NCI-H2196 (cell line): ENCODE results near the gene RYR1.
"Not testable (repeated sequence)": the region's sequence is repeated elsewhere in the genome, so short reads cannot be mapped to it uniquely, and the experiment has no call there.

Source experiments
- DNase-seq: peaks from one replicate; lab custom pipeline; 2025; ENCODE audit not compliant: unreplicated experiment; lab: John Stamatoyannopoulos, UW

Gene RYR1

DNA sequence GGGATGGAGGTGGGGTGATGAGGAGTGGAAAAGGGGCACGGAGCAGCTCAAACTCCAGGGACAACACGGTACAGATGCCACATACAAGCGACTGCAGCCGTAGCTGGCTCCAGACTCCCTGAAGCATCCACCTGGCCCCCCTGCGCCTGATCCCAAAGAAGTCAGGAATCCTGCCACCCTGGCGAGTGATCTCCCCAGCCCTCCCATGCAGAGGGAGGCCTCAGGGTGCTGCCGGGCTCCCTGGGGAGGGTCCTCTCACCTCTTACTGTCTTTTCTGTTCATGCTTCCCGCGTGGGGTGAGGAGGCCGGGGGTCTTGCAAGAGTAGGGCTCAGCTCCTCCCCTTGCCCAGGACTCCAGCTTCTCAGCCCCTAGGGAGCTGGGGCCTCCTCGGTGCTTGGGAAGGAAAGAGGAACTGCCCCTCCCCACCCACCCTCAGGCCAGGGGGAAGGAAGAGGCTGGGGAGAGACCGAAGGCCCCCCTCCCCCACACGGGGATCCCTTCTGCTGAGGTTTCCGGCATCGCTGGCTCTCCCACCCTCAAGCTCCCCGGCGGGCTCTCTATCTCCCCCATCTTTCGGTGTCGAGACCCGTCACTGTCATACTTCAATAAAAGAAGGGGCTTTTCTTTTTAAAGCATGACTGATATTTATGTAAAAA is 7.6 kb upstream of the RYR1 start, which contains the start of gene RASGRP4:
TSS of gene RASGRP4 (minus strand) at position 410 of the 657 bp plus-strand sequence. CDS start at position 282, 128 bp downstream.
- no peak for DNase-seq

DNA sequence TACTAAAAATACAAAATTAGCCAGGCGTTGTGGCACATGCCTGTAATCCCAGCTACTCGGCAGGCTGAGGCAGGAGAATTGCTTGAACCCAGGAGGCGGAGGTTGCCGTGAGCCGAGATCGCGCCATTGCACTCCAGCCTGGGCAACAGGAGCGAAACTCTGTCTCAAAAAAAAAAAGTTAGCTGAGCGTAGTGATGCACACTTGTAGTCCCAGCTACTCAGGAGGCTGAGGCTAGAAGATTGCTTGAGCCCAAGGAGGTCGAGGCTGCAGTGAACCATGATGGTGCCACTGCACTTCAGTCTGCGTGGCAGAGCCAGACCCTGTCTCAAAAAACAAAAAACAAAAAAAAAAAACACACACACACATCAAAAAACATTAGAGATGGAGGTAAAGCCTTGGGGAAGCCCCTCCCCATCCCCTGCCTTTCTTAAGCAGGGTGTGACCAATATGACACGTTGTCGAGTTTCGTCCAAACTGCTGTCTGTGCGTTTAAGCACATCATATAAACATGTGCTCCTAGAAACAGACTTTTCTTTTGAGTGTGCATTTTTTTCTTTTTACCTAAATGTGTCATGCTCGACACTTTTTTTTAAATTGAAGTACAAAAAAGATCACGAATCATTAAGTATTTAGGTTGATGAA is 6.3 kb upstream of the RYR1 start:
- not testable (repeated sequence) for DNase-seq

DNA sequence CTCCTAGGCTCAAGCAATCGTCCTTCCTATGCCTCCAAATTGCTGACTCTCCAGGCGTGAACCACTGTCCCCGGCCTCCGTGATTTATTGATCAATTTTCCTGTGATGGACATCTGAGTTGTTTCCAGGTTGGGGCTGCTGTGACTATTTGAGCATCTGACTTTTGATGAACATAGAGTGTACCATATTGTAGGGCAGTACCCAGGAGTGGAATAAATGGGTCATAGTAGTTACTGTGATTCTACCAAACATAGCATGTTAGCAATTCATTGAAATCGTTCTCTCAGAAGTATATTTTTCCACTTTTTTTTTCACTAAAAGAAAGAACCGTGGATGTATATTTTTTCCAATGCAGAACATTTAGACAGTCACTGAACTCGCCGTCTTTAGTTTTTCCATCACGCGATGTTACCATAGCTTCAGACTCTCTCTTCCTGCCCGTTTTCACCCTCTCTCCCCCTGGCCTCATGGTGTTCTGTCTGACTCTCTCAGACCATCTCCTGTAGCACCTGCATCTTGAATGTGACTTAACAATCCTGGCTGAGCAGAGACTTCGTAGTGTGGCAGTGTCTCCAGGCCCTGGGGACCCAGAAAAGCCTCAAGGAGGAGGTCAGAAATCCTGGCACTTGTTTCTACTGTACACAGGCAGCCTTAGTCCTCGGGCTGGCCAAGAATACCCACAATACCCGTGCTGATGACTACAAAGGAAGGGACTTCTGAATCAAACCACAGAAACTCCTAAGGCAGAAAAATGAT is 4.3 kb upstream of the RYR1 start:
- DNase-seq: no peak

DNA sequence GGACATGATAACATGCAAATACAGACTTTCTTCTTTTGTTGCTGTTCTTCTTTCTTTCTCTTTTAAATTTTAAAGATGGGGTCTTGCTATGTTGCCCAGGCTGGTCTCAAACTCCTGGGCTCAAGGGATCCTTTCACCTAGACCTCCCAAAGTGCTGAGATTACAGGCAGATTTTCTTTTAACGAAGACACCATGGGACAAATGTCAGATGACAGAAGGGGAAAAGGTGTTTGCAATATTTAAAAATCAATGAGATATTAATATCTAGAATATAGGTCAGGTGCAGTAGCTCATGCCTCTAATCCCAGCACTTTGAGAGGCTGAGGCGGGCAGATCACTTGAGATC is 3.7 kb upstream of the RYR1 start:
- no peak for DNase-seq

DNA sequence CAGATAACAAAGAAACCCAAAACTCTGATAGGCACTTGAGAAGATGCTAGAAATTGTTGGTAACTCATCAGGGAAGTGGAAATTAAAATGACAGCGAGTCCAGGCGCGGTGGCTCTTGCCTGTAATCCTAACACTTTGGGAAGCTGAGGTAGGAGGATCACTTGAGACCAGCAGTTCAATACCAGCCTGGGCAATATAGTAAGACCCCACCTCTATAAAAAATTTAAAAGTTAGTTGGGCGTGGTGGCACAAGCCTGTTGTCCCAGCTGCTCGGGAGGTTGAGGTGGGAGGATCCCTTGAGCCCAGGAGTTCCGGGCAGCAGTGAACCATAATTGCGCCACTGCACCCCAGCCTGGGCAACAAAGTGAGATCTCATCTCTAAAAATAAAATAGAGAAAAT is 2.6 kb upstream of the RYR1 start:
- no peak for DNase-seq

DNA sequence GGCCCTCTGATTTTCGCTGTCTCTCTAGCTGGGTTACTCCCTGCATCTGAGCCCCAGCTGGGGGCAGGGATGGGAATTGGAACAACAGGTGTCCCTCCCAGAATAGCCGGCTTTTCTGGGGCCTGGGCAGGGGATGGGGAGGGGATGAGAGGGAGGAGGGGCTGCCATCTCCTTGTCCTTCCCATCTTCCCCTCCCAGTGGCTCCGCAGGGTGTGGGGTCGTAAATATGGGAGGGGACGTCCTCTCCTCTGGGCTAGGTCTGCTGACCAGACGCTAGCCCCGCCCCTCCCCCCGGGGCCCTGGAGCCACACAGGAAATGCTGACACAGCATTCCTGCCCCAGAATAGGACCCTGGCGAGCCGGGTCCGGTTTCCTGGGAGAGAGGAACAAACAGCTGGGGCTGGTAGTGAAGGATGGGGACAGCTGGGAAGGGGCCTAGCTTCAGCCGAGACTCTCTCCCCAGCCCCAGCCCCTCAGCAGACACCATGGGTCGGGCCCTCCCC is 1.1 kb downstream of the RYR1 start:
- no peak for DNase-seq

DNA sequence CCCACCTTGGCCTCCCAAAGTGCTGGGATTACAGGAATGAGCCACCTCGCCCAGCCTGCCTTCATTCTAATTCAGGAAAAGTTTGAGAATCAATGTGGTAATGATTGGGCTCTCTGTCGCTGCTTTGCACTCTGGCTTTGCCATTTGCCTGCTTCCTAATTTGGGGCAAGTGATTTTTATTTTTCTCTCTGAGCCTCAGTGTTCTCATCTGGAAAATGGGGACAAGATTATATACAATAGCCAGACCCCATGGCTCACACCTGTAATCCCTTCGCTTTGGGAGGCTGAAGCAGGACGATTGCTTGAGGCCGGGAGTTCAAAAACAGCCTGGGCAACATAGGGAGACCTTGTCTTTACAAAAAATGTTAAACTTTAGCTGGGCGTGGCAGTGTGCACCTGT is 3.8 kb downstream of the RYR1 start:
- DNase-seq: no peak

DNA sequence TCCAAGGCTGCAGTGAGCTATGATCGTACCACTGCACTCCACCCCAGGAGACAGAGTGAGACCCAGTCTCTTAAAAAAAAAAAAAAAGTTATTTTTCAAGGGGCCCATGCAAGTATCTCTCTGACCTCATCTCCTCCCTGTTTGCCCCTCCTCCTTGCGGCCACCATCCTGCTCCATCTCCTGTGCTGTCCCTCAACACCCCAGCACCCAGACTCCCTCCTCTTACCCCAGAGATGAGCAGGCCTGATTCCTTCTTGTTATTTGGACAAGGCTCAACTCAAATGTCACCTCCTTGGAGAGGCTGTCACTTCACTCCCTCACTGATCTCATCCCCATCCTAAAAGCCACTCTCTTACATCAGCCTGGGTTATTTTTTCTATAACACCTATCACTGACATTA is 4.4 kb downstream of the RYR1 start:
- DNase-seq: no peak

DNA sequence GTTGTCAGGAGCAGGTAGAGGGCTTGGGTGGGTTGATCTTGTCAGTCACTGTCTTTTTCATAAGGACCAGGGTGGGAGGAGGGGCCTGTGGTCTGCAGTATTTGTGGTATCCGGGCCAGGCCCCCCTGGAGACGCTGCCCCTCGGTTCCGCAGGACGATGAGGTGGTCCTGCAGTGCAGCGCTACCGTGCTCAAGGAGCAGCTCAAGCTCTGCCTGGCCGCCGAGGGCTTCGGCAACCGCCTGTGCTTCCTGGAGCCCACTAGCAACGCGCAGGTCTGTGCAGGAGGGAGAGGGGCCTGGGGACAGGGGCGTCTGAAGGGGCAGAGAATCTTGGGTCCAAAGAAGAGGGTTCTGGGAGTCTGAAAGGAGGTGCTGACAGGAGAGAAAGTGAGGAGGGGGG is 7.1 kb downstream of the RYR1 start:
- no peak for DNase-seq

DNA sequence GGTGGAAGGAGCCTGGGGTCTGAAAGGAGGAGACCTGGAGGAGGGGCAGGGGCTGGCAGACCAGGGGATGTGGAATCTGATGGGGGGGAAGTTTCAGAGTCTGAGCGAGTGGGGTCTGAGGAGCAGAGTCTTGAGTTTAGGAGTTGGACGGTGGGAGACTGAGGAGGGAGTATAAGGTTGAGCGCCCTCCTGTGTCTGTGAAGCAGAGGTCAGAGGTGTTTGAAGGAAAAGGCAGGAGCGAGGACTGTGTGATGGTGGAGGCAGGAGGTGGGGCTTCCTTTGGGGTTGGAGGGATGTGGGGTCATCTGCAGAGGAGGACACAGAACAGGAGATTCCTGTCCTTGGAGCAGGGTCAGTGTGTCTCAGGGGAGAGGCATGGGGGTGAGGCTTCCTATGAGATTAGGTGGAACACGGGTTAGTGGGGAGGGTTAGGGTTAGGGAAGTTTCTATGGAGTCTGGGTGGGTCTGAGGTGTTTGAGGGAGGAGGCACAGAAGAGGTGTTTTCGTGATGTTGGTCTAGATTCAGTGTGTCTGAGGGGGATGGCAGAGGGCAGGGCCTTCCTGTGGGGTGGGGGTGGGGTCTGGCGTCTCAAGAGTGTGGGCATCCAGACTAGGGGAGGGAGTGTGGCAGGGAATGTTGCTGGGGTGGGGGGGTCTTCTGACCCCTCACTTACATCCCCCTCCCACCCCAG is 8.3 kb downstream of the RYR1 start:
- DNase-seq: no peak

DNA sequence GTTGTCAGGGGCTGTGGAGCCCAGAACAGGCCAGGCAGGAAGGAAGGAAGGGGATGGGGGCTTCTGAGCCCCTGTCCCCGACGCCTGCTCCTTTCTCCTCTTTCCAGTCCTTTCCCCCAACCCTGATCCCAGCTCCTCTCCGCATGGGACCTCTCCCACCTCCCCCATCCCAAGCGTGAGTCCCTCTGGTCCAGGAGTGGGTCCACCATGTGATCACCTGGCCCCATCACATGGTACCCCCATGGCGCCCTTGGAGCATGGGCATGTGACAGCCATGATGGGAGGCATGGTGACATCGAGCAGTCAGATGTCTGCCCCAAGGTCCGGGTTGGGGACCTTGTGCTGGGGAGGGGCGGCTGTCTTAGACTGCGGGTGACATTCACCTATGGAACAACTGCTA is 9.2 kb downstream of the RYR1 start:
- DNase-seq: no peak

DNA sequence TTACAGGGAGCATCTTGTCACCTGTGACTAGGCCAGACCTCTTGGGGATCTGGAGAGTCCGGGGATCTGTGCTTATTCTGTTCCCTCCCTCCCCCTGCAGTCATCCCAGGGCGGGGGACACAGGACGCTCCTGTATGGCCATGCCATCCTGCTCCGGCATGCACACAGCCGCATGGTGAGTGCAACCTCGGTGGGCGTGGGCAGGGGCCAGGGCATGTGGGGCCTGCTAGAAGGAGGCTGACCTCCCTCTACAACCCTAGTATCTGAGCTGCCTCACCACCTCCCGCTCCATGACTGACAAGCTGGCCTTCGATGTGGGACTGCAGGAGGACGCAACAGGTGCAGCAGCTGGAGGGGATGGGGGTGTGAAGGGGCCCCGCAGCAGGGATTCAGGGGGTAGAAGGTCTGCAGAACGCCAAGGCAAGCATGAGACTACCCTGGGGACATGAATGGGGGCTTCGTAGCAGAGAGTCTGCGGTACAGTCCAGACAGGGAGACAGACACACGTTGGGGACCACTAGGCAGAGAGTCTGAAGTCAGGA is 10.0 kb downstream of the RYR1 start:
- DNase-seq: no peak

DNA sequence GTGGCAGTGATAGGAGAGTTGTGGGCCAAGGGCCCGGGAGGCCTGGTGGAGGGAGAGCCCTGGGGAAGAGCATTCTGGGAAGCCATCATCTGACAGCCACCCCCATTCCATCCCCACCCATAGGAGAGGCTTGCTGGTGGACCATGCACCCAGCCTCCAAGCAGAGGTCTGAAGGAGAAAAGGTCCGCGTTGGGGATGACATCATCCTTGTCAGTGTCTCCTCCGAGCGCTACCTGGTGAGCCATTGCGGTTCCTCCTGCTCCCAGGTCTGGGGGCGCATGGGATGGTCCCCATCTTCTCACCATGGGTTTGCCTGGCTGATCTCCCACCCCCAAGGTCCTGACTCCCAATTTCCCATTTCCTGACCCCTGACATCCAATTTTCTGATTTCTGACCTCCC is 10.5 kb downstream of the RYR1 start:
- no peak for DNase-seq

DNA sequence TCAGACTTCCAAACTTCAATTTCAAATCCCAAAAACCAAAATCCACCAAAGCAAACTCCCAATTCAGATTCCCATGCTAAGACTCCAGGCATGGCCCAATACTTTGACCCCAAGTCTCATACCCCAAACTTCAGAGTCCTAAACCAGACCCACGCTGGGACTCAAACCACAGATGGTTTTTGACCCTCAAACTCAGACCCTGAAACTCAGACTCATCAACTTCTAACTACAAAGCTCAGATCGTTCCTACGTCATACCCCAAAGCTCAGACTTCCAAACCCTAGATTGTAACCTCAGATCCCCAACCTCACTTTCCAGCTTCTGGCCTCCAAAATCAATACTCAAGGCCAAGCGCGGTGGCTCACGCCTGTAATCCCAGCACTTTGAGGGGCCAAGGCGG is 11.9 kb downstream of the RYR1 start:
- DNase-seq: no peak

DNA sequence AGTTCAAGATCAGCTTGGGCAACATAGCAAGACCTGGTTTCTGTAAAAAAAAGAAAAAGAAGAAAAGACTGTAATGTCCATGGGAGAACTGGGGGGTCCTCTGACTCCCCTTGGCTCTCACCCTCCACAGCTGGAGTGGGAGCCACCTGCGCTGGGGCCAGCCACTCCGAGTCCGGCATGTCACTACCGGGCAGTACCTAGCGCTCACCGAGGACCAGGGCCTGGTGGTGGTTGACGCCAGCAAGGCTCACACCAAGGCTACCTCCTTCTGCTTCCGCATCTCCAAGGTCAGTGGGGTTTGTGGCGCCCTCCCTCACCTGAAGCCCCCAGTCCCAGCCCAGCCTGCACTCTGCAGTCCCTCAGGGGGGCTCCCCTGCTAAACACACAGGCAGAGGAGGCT is 14.7 kb downstream of the RYR1 start:
- DNase-seq: no peak

DNA sequence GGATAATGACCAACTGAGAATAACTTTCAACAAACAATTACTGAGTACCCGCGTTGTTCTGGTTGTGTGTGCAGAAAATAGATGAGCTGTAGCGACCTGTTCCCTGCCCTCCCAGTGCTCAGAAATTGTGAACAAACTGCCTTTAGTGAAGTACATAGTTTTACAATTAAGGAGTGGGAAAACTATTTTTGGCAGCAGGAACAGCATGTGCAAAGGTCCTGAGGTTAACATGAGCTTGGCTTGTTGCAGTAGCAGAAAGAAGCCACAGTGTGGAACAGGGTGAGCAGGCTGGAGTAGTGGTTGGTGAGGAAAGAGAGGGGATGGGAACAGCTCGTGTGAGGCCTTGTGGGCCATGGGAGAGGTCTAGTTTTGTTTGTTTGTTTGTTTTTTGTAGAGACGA is 16.0 kb downstream of the RYR1 start:
- DNase-seq: no peak

DNA sequence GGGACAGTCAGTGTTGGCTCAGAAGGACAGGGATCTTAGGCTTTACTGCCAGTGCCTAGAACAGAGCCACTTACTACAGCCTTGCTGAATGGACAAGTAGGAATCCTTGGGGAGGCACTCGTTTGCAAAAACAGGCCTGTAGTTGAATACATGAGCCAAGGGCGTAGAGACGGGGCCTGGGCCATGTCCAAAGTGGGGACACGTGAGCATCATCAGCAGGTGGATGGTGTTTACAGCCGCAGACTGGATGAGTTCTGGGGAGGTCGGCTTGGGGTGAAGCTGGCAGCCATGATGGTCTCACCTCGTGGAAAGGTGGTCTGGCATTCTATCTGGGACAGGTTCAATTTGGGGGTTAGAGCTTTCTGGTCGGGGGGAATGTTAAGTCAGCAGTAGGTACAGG is 17.5 kb downstream of the RYR1 start:
- DNase-seq: no peak

DNA sequence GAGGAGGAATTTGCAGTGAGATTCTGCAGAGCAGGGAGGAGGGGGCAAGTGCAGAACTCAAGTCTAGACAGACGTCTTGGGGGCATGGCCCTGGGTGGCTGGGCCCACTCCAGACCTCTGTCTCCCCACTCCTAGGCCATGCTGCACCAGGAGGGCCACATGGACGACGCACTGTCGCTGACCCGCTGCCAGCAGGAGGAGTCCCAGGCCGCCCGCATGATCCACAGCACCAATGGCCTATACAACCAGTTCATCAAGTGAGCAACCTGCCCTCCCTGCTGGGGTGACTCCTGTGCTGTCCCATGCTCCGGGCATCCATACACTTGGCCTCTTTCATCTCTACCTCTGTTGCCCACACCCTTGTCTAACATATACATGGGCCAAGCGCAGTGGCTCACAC is 18.1 kb downstream of the RYR1 start:
- no peak for DNase-seq

DNA sequence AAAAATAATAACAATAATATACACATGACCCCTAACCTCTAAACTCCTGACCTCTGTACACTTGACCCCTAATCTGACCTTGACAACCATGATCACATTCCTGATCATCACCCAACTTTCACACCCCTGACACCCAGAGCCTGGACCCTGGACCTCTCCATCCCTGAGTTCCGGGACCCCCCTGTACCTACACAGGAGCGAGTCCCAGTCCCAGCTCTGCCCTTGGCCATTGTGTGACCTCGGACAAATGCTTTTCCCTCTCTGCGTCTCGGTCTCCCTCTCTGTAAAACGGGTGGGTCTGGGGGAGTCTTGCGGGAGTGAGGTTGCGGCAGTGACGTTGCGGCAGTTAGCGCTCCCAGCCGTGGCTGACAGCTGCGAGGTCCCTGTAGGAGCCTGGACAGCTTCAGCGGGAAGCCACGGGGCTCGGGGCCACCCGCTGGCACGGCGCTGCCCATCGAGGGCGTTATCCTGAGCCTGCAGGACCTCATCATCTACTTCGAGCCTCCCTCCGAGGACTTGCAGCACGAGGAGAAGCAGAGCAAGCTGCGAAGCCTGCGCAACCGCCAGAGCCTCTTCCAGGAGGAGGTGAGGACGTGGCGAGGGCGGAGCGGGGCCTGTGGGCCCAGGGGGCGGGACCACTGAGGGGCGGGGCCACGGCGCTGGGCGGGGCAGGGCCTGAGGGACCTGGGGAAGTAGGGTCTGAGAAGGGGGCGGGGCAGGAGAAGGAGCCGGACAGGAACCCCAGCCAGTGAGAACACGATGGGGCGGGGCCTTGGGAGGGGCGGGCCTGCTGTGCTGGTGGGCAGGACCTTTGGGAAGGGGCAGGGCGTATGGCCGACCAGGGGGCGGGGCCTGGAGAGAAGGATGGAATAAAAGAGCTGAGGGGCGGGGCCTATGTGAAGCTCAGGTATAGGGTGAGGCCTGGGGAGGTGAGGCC is 19.2 kb downstream of the RYR1 start:
- DNase-seq: peak; percentile 9

DNA sequence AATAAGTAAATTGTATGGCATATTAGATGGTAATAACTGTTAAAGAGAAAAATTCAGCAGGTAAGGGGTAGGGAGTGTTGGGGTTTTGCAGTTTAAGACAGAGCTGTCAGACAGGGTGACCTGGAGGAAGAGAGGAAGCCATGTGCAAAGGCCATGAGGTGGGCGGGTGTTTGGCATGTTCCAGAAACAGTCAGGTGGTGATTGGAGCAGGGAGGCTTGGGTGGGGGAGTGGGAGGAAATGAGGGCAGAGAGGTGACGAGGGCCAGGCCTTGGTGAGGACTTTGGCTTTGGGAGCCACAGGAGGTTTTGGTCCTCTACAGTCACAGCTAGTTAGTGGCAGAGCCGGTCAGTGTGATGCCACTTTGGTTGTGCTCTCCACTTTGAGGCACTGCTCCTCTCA is 20.1 kb downstream of the RYR1 start:
- no peak for DNase-seq
